K562 (cell line): ENCODE results near the gene DPM1. TPM values are rescaled to one million over a fixed set of nuclear protein-coding genes. Genes with fewer than 3 reads are reported as not detected.

ENCODE experiments used
- ATAC-seq: fragments of 200-7000 bp; cut with Tn5 transposase; 3 replicates; pipeline ENCODE4 v1.9.1; 2020; ENCODE audit warnings: moderate library complexity
- BruUV-seq: library from RNA; stranded (reverse); fragments of 400-500 nt; replicated peaks from 2 replicates; lab custom pipeline; 2021; lab: Mats Ljungman, UMichigan
- CTCF ChIA-PET: fragments of 300-600 bp; formaldehyde crosslinking; extraction: SDS; loops from one replicate; lab custom pipeline; 2021; ENCODE audit warnings: low intra/inter-chr PET ratio; lab: Yijun Ruan, JAX
- POLR2A ChIA-PET: fragments of 300-600, 350-650 bp; sonication (Branson Sonifier 250); formaldehyde crosslinking; extraction: SDS; loops from one replicate; lab custom pipeline; 2021; ENCODE audit warnings: antibody characterized with exemption, inconsistent platforms; lab: Yijun Ruan, JAX
- DNase-seq, 4 experiments: peaks; one replicate each; pipeline versions ENCODE4 v3.0.0 to v3.0.0-alpha.2; 2011 to 2018; ENCODE audit warnings: low spot score in 3 of 4, mixed read lengths in 3 of 4; ENCODE audit errors: extremely low read depth in 1 of 4
- FAIRE-seq: peaks from 2 replicates; lab custom pipeline; 2011; peaks lifted over from hg19 to GRCh38; lab: Jason Lieb, UNC
- H2AFZ ChIP-seq: 2 replicates; pipeline ENCODE4 v1.6.0; 2011; ENCODE audit warnings: low read depth, low read length, control low read depth, inconsistent platforms
- H3K27ac ChIP-seq: fragments of 200-600 bp; 3 replicates; pipeline ENCODE4 v1.8.0; 2011; ENCODE audit warnings: low read depth, mild to moderate bottlenecking, control low read depth, inconsistent platforms, low read length, moderate library complexity, mixed read lengths; ENCODE audit errors: extremely low read depth
- H3K27me3 ChIP-seq, 2 experiments: fragments of 300-600 bp in 1 of 2; 2 replicates in 1 of 2; 3 replicates in 1 of 2; pipeline versions ENCODE4 v1.6.0 to v1.8.0; 2011; ENCODE audit warnings: inconsistent platforms in 2 of 2, low read length in 2 of 2, mild to moderate bottlenecking in 1 of 2, mixed read lengths in 1 of 2, moderate library complexity in 1 of 2; ENCODE audit not compliant: control insufficient read depth in 2 of 2, insufficient read depth in 2 of 2
- H3K36me3 ChIP-seq: fragments of 300-600 bp; 3 replicates; pipeline ENCODE4 v1.8.0; 2011; ENCODE audit warnings: mild to moderate bottlenecking, low read length, inconsistent platforms; ENCODE audit not compliant: control insufficient read depth, insufficient read depth
- H3K4me1 ChIP-seq, 2 experiments: fragments of 200-600 bp in 1 of 2; replicated peaks in 1 of 2; 2 replicates in 1 of 2; 3 replicates in 1 of 2; pipeline versions ENCODE4 v1.5.1 to v1.8.0; 2011; ENCODE audit warnings: inconsistent platforms in 2 of 2, low read length in 2 of 2, mild to moderate bottlenecking in 1 of 2, mixed read lengths in 1 of 2, moderate library complexity in 1 of 2; ENCODE audit not compliant: control insufficient read depth in 2 of 2, insufficient read depth in 2 of 2
- H3K4me2 ChIP-seq: 2 replicates; pipeline ENCODE4 v1.6.1; 2011; ENCODE audit warnings: low read length, control low read depth, inconsistent platforms, mixed read lengths; ENCODE audit not compliant: insufficient read depth
- H3K4me3 ChIP-seq: fragments of 200-600 bp; sonication (generic), shearing (Covaris generic); 2 replicates; pipeline ENCODE4 v1.5.1; 2016; ENCODE audit warnings: control low read depth, inconsistent platforms
- H3K79me2 ChIP-seq: fragments of 200-600 bp; 3 replicates; pipeline ENCODE4 v1.8.0; 2011; ENCODE audit warnings: low read length, inconsistent platforms; ENCODE audit not compliant: control insufficient read depth, insufficient read depth
- H3K9ac ChIP-seq, 2 experiments: 2 replicates each; pipeline versions ENCODE4 v1.6.0 to v1.6.1; 2011; ENCODE audit warnings: low read depth in 2 of 2, low read length in 2 of 2, control low read depth in 1 of 2, inconsistent platforms in 1 of 2, mild to moderate bottlenecking in 1 of 2, mixed read lengths in 1 of 2; ENCODE audit not compliant: insufficient read depth in 1 of 2
- H3K9me1 ChIP-seq: one replicate; pipeline ENCODE4 v1.6.0; 2011; ENCODE audit warnings: inconsistent platforms, mild to moderate bottlenecking, low read length, moderate library complexity; ENCODE audit not compliant: control insufficient read depth, insufficient read depth
- H3K9me3 ChIP-seq: replicated peaks from 2 replicates; pipeline ENCODE4 v1.5.1; 2011; ENCODE audit warnings: low read depth, low read length, inconsistent platforms; ENCODE audit not compliant: control insufficient read depth, insufficient read depth
- H4K20me1 ChIP-seq: replicated peaks from 2 replicates; pipeline ENCODE4 v1.6.1; 2011; ENCODE audit warnings: low read length, inconsistent platforms, mixed read lengths; ENCODE audit not compliant: control insufficient read depth, insufficient read depth
- KLF13 ChIP-seq: fragments of 450-650 bp; IDR thresholded peaks from 2 replicates; pipeline ENCODE4 v1.6.1; 2016; ENCODE audit warnings: missing genetic modification characterization, low read depth, mild to moderate bottlenecking, missing compliant biosample characterization, moderate library complexity, borderline replicate concordance
- POLR2AphosphoS2 ChIP-seq: IDR thresholded peaks from 2 replicates; pipeline ENCODE4 v1.6.1; 2012; ENCODE audit warnings: low read length, improper control_type of control experiment
- POLR3A ChIP-seq: IDR thresholded peaks from 2 replicates; pipeline ENCODE4 v1.6.1; 2011; ENCODE audit warnings: borderline replicate concordance, mild to moderate bottlenecking, moderate library complexity; ENCODE audit not compliant: insufficient read length, insufficient read depth; ENCODE audit errors: extremely low read depth
- SIN3B ChIP-seq: fragments of 450-650 bp; IDR thresholded peaks from 2 replicates; pipeline ENCODE4 v1.6.1; 2017; ENCODE audit warnings: low read depth, mild to moderate bottlenecking, moderate library complexity
- SMARCB1 ChIP-seq: IDR thresholded peaks from 2 replicates; pipeline ENCODE4 v1.6.1; 2011; ENCODE audit warnings: improper control_type of control experiment, low read depth; ENCODE audit not compliant: insufficient read length
- ZNF41 ChIP-seq: fragments of 250-450 bp; sonication (Bioruptor Pico); conservative IDR thresholded peaks from 2 replicates; pipeline ENCODE4 v1.4.0; 2020; ENCODE audit warnings: mild to moderate bottlenecking
- ZNF717 ChIP-seq: fragments of 250-450 bp; sonication (Bioruptor Pico); IDR thresholded peaks from 2 replicates; pipeline ENCODE4 v1.5.0; 2021
- WGBS: fragments of 100-300 bp; shearing (Covaris generic); methylation state at CpG from one replicate; pipeline ENCODE4 v1.1.6; 2016; ENCODE audit warnings: low coverage, mixed read lengths; ENCODE audit not compliant: insufficient coverage; ENCODE audit errors: missing lambda C conversion rate; 5-methylcytosine and 5-hydroxymethylcytosine counted together
- in situ Hi-C: fragments of 300-500 bp; cut with MboI; formaldehyde crosslinking; loops from 4 replicates; pipeline ENCODE4 v1.15.0; 2018; ENCODE audit warnings: inconsistent platforms, mixed read lengths
- intact Hi-C: fragments of 100-400 bp; cut with micrococcal nuclease; formaldehyde crosslinking; loops from 2 replicates; pipeline ENCODE4 v1.14.2; 2022
- polyA plus RNA-seq, 8 experiments: library from polyadenylated mRNA; depleted of rRNA in 4 of 8; stranded (reverse) in 5 of 8; unstranded in 3 of 8; fragments of >200 nt; fragmentation: Nextera tagmentation in 2 of 8; fragmentation: Illumina TruSeq in 1 of 8; extraction: Ambion mirVana in 2 of 8; extraction: Trizol in 1 of 8; gene quantifications; 2 replicates each; pipeline versions ENCODE4 v1.2.1 to v1.2.3, GENCODE V29; 2011 to 2014; ENCODE audit warnings: inconsistent platforms in 1 of 8, missing spikeins in 1 of 8
- total RNA-seq, 7 experiments: library from RNA; depleted of rRNA in 6 of 7; stranded (reverse); fragments of >200 nt in 6 of 7; fragmentation: Illumina TruSeq in 2 of 7; extraction: Trizol in 2 of 7; gene quantifications; 2 replicates each; pipeline versions ENCODE4 v1.2.1 to v1.2.3, GENCODE V29; 2011 to 2021; ENCODE audit warnings: low replicate concordance in 1 of 7
- TF ChIP-seq, protein P1 (sequence below): fragments of 450-650 bp; formaldehyde crosslinking; IDR thresholded peaks from 2 replicates; pipeline ENCODE4 v1.4.0; 2020; ENCODE audit warnings: mild to moderate bottlenecking
- TF ChIP-seq, protein P2 (sequence below): fragments of 450-650 bp; formaldehyde crosslinking; IDR thresholded peaks from 2 replicates; pipeline ENCODE4 v1.4.0; 2020; ENCODE audit warnings: mild to moderate bottlenecking, moderate library complexity

Gene DPM1
- total and polyA plus RNA-seq, 9 of the 15 experiments (the other 6 are each of a cell fraction or from before 2014, with no cell fraction given): 75.2 to 190 (median 153) TPM

DNA sequence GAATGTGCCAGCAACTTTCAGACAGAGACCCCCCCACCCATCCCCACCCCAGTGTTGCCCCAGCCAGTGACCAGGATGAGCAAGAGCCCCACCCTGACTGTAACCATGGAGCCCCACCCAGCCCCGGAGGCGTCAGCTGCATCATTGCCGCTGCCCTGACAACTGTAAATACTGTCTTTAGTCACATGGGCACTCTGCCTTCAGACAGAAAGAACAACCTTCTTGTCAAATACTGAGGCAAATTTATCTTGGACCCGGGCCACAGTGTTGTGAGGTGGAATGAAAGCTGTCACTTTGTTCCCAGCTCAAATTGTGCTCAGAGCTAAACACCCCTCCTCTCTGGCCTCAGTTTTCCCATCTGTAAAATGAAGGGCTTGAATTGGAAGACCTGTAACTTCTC is 24.0 kb upstream of the DPM1 start (continued):
- no peak for TF ChIP-seq SMARCB1
- TF ChIP-seq, all 486 proteins: peak for 4

DNA sequence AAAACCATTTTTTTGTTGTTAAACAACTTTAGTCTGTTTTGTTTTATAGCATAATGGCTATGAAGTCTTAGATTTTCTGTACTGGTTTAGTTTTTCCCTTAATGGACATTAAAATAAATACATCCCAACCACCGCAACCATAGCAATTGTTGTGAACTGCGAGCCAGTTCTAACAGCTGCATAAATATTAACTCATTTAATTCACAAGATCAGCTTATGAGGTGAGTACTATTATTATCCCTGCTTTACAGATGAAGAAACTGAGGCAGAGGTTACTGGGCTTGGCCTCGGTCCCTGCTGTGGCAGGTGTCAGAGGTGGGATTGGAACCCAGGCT is 23.3 kb upstream of the DPM1 start:
- Histone ChIP-seq H3K9ac (no peak overlapping the region), H3K27me3 (peaks cover 20 to 43% of the 10 kb centered on the region in 2 experiments), H2AFZ (no peak overlapping the region), H3K4me2 (no peak overlapping the region), H3K36me3 (no peaks in the 10 kb centered on the region), H3K79me2 (no peaks in the 10 kb centered on the region), H3K27ac (no peak overlapping the region), H4K20me1 (no peaks in the 10 kb centered on the region; the same call in 1 of the 2 replicates), H3K4me1 (peaks cover 0 to 9% of the 10 kb centered on the region in 2 experiments; a peak in 3 of 5 replicates), H3K9me3 (no peaks in the 10 kb centered on the region), H3K4me3 (no peak overlapping the region), H3K9me1 (no peaks in the 10 kb centered on the region)
- in situ Hi-C loops (loop anchor here (25.0 kb wide), 1 partner anchor 1106 kb away; no protein-coding TSS in a partner anchor), intact Hi-C loops (loop anchor here (5.0 to 10.0 kb wide), 2 partner anchors 189 to 643 kb away; no protein-coding TSS in a partner anchor)
- ATAC-seq (no peak), DNase-seq (no peak), FAIRE-seq (no peak)
- TF ChIP-seq KLF13 (no peak), POLR2AphosphoS2 (no peak), POLR3A (no peak), SIN3B (no peak), ZNF41 (CRISPR knock-in tag) (no peak), ZNF717 (CRISPR knock-in tag) (no peak)
- TF ChIP-seq, protein P1, sequence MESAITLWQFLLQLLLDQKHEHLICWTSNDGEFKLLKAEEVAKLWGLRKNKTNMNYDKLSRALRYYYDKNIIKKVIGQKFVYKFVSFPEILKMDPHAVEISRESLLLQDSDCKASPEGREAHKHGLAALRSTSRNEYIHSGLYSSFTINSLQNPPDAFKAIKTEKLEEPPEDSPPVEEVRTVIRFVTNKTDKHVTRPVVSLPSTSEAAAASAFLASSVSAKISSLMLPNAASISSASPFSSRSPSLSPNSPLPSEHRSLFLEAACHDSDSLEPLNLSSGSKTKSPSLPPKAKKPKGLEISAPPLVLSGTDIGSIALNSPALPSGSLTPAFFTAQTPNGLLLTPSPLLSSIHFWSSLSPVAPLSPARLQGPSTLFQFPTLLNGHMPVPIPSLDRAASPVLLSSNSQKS (CRISPR knock-in tag): no peak
- TF ChIP-seq, protein P2, sequence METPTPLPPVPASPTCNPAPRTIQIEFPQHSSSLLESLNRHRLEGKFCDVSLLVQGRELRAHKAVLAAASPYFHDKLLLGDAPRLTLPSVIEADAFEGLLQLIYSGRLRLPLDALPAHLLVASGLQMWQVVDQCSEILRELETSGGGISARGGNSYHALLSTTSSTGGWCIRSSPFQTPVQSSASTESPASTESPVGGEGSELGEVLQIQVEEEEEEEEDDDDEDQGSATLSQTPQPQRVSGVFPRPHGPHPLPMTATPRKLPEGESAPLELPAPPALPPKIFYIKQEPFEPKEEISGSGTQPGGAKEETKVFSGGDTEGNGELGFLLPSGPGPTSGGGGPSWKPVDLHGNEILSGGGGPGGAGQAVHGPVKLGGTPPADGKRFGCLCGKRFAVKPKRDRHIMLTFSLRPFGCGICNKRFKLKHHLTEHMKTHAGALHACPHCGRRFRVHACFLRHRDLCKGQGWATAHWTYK (CRISPR knock-in tag): no peak
- BruUV-seq: no TSS peak
- POLR2A ChIA-PET: interaction anchor here (0.7 to 1.2 kb wide), 5 partner anchors 10 to 398 kb away, joined by 3 to 4 read pairs (median 4); no protein-coding TSS in a partner anchor
- WGBS: 67% methylated on average over 3 of the region's 3 CpGs
- CTCF ChIA-PET: no interaction called here
